Measurements from ENCODE around the gene STARD9.

Gene STARD9

GRCh38 chr15:42576040-42576594, 711 bp downstream of the STARD9 start:
- TF ChIP-seq CTCF (IDR thresholded peaks at IDR 0.05): no peak
- no peak for DNase-seq
- Mint-ChIP-seq H3K36me3 (ENCODE audit: low read depth) (peaks cover 17% of the 10 kb centered on the region), H3K27me3 (ENCODE audit: low read depth, poor library complexity) (peaks cover 82% of the 10 kb centered on the region), H3K27ac (no peak overlapping the region), H3K9me3 (peaks cover 10% of the 10 kb centered on the region), H3K4me1 (peaks cover 19% of the 10 kb centered on the region), H3K4me3 (peak overlapping the region; percentile 97)

GRCh38 chr15:42576776-42577175, 1.4 kb downstream of the STARD9 start:
- Mint-ChIP-seq H3K27ac (no peak overlapping the region), H3K4me3 (peak overlapping the region; percentile 97), H3K27me3 (ENCODE audit: low read depth, poor library complexity) (peaks cover 83% of the 10 kb centered on the region), H3K36me3 (ENCODE audit: low read depth) (peaks cover 17% of the 10 kb centered on the region), H3K4me1 (peaks cover 22% of the 10 kb centered on the region), H3K9me3 (peaks cover 10% of the 10 kb centered on the region)
- no peak for TF ChIP-seq CTCF (IDR thresholded peaks at IDR 0.05)
- DNase-seq: no peak

GRCh38 chr15:42577514-42578031, 2.2 kb downstream of the STARD9 start:
- H3K27me3 Mint-ChIP-seq (ENCODE audit: low read depth, poor library complexity): peaks cover 76% of the 10 kb centered on the region
- H3K4me3 Mint-ChIP-seq: peak overlapping the region; percentile 31
- peaks cover 27% of the 10 kb centered on the region for H3K4me1 Mint-ChIP-seq
- peaks cover 17% of the 10 kb centered on the region for H3K36me3 Mint-ChIP-seq (ENCODE audit: low read depth)
- H3K27ac Mint-ChIP-seq: no peak overlapping the region
- peaks cover 10% of the 10 kb centered on the region for H3K9me3 Mint-ChIP-seq
- DNase-seq: no peak
- no peak for TF ChIP-seq CTCF (IDR thresholded peaks at IDR 0.05)

- H3K4me3 Mint-ChIP-seq: no peak overlapping the region
- H3K9me3 Mint-ChIP-seq: peaks cover 10% of the 10 kb centered on the region
- H3K4me1 Mint-ChIP-seq: peaks cover 42% of the 10 kb centered on the region
- no peak for DNase-seq
- peaks cover 17% of the 10 kb centered on the region for H3K36me3 Mint-ChIP-seq (ENCODE audit: low read depth)
- peaks cover 64% of the 10 kb centered on the region for H3K27me3 Mint-ChIP-seq (ENCODE audit: low read depth, poor library complexity)
- no peak for TF ChIP-seq CTCF (IDR thresholded peaks at IDR 0.05)
- no peak overlapping the region for H3K27ac Mint-ChIP-seq
Measured at GRCh38 chr15:42578984-42579537, 3.7 kb downstream of the STARD9 start.

- peak overlapping the region; percentile 53 for H3K27ac Mint-ChIP-seq
- peaks cover 10% of the 10 kb centered on the region for H3K9me3 Mint-ChIP-seq
- H3K4me3 Mint-ChIP-seq: peak overlapping the region; percentile 85
- H3K27me3 Mint-ChIP-seq (ENCODE audit: low read depth, poor library complexity): peaks cover 47% of the 10 kb centered on the region
- peak; percentile 88 for DNase-seq
- TF ChIP-seq CTCF (IDR thresholded peaks at IDR 0.05): no peak
- H3K4me1 Mint-ChIP-seq: peaks cover 45% of the 10 kb centered on the region
- H3K36me3 Mint-ChIP-seq (ENCODE audit: low read depth): peaks cover 22% of the 10 kb centered on the region
Measured at GRCh38 chr15:42581272-42581730, 5.9 kb downstream of the STARD9 start.
